ENCODE results near the gene SMPD3. TPM values are rescaled to one million over a fixed set of nuclear protein-coding genes. Genes with fewer than 3 reads are reported as not detected.

The SMPD3 gene
- total and polyA plus RNA-seq, 2 of the 4 experiments (the other 2 are of a cell fraction), result not detected

- POLR2A ChIA-PET (ENCODE audit: unreplicated experiment), result no interaction called here
- BruUV-seq (replicated peaks), result no TSS peak
- ATAC-seq (ENCODE audit: low read depth) (no peak), DNase-seq (no peak)
- no peaks in the 10 kb centered on the region for H3K36me3 ChIP-seq (ENCODE audit: control insufficient read depth, insufficient read depth, low read length)
- H3K79me1 ChIP-seq (ENCODE audit: low read depth in 1 of 2, low read length in 2 of 2), result no peaks in the 10 kb centered on the region
- H3K23ac ChIP-seq (ENCODE audit: low read depth, low read length), result no peak overlapping the region
- no peak overlapping the region for H3K18ac ChIP-seq (ENCODE audit: low read depth, low read length)
- H3K27ac ChIP-seq (ENCODE audit: insufficient read depth, low read length), result no peak overlapping the region
- H3K4me1 ChIP-seq (ENCODE audit: control insufficient read depth, insufficient read depth, low read length), result no peaks in the 10 kb centered on the region
- H4K91ac ChIP-seq (ENCODE audit: insufficient read depth, low read depth, low read length), result no peak overlapping the region
- H3K27me3 ChIP-seq (ENCODE audit: control insufficient read depth, insufficient read depth, low read length), result peaks cover 14% of the 10 kb centered on the region
- intact Hi-C loops (cut with micrococcal nuclease), result no loop called here
- CTCF ChIA-PET, result no interaction called here
- H2BK120ac ChIP-seq (ENCODE audit: low read depth, low read length), result no peak overlapping the region
- H2AK5ac ChIP-seq (ENCODE audit: low read depth, low read length), result no peak overlapping the region
- H3K9ac ChIP-seq (ENCODE audit: low read depth, low read length), result no peak overlapping the region
- H4K8ac ChIP-seq (ENCODE audit: low read depth in 2 of 2, low read length in 2 of 2), result no peak overlapping the region
- H3K9me3 ChIP-seq (ENCODE audit: control insufficient read depth, insufficient read depth, low read length), result 0 out of 2 replicates have a peak, but pooled peaks cover 2% of the 10 kb centered on the region
- no peak overlapping the region for H2AK9ac ChIP-seq (replicated peaks; ENCODE audit: low read depth, low read length, poor library complexity)
- no peaks in the 10 kb centered on the region for H4K20me1 ChIP-seq (ENCODE audit: insufficient read depth, low read length)
- no peak overlapping the region for H3K56ac ChIP-seq (ENCODE audit: extremely low read depth, insufficient read depth, low read length)
- WGBS, 2 experiments (ENCODE audit: extremely low coverage in 2 of 2, insufficient read length in 1 of 2), result 68% methylated on average over 8 of the region's 14 CpGs; no CpG with 5 or more reads in 1 of the 2 experiments
- no peak overlapping the region for H3K14ac ChIP-seq (replicated peaks; ENCODE audit: low read depth, low read length)
- in situ Hi-C loops (cut with MboI; ENCODE audit: low sequenced_read_pairs), result no loop called here
- no peak overlapping the region for H3K4ac ChIP-seq (ENCODE audit: low read depth, low read length)
- H2AFZ ChIP-seq (replicated peaks; ENCODE audit: low read length, poor library complexity), result no peak overlapping the region
- no peak overlapping the region for H2BK5ac ChIP-seq (ENCODE audit: low read depth, low read length, poor library complexity, severe bottlenecking)
- no peaks in the 10 kb centered on the region for H3K9me1 ChIP-seq (ENCODE audit: insufficient read depth, low read length)
- TF ChIP-seq MXI1 (IDR thresholded peaks at IDR 0.05; ENCODE audit: borderline replicate concordance, low read depth, low read length) (no peak), NFE2L2 (IDR thresholded peaks at IDR 0.05; ENCODE audit: low read depth, low read length) (no peak), CHD1 (IDR thresholded peaks at IDR 0.05; ENCODE audit: low read depth, low read length) (no peak), CEBPB (IDR thresholded peaks at IDR 0.05; ENCODE audit: low read depth, low read length) (no peak), RFX5 (IDR thresholded peaks at IDR 0.05; ENCODE audit: low read depth, low read length) (no peak), RCOR1 (IDR thresholded peaks at IDR 0.05; ENCODE audit: insufficient replicate concordance, low read length) (no peak), FOS (IDR thresholded peaks at IDR 0.05; ENCODE audit: low read depth, low read length) (no peak), MAZ (IDR thresholded peaks at IDR 0.05; ENCODE audit: borderline replicate concordance, low read depth, low read length) (no peak), BHLHE40 (IDR thresholded peaks at IDR 0.05; ENCODE audit: low read depth, low read length) (no peak), RAD21 (IDR thresholded peaks at IDR 0.05; ENCODE audit: low read length) (no peak)
- TF ChIP-seq, protein P1, sequence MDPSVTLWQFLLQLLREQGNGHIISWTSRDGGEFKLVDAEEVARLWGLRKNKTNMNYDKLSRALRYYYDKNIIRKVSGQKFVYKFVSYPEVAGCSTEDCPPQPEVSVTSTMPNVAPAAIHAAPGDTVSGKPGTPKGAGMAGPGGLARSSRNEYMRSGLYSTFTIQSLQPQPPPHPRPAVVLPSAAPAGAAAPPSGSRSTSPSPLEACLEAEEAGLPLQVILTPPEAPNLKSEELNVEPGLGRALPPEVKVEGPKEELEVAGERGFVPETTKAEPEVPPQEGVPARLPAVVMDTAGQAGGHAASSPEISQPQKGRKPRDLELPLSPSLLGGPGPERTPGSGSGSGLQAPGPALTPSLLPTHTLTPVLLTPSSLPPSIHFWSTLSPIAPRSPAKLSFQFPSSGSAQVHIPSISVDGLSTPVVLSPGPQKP (IDR thresholded peaks at IDR 0.05; ENCODE audit: borderline replicate concordance, low read depth, low read length), result no peak
- TF ChIP-seq, protein P2, sequence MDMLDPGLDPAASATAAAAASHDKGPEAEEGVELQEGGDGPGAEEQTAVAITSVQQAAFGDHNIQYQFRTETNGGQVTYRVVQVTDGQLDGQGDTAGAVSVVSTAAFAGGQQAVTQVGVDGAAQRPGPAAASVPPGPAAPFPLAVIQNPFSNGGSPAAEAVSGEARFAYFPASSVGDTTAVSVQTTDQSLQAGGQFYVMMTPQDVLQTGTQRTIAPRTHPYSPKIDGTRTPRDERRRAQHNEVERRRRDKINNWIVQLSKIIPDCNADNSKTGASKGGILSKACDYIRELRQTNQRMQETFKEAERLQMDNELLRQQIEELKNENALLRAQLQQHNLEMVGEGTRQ (IDR thresholded peaks at IDR 0.05; ENCODE audit: low read depth, low read length), result no peak
- dilution Hi-C loops (cut with HindIII; ENCODE audit: low sequenced_read_pairs, unreplicated experiment), result no loop called here
- no peak overlapping the region for H2BK15ac ChIP-seq (ENCODE audit: low read depth, low read length)
- no peak overlapping the region for H3K4me3 ChIP-seq (ENCODE audit: insufficient read depth, low read depth, low read length)
- no peak overlapping the region for H3K4me2 ChIP-seq (ENCODE audit: low read depth, low read length)
- no peak overlapping the region for H4K5ac ChIP-seq (ENCODE audit: low read depth, low read length)
- H2BK20ac ChIP-seq (ENCODE audit: low read depth, low read length), result no peak overlapping the region
Measured at GRCh38 chr16:68491576-68491950, 43.3 kb upstream of the SMPD3 start.

Data from IMR-90 (cell line).